CD14-positive monocyte (primary cell): ENCODE data around the gene OR5L2. TPM values are rescaled to one million over a fixed set of nuclear protein-coding genes. Genes with fewer than 3 reads are reported as not detected.

Experiments
- DNase-seq, 3 donors: peaks; one replicate each; pipeline ENCODE4 v3.0.0-alpha.2; 2011 to 2022
- H2AFZ ChIP-seq: 2 replicates; pipeline ENCODE4 v1.6.0; 2012; ENCODE audit warnings: mild to moderate bottlenecking, low read depth, low read length, inconsistent platforms; ENCODE audit not compliant: insufficient read depth, poor library complexity, severe bottlenecking
- H3K27ac ChIP-seq, 2 donors: 1 replicate in 1 of 2; 2 replicates in 1 of 2; pipeline ENCODE4 v1.5.1; 2012 to 2013; ENCODE audit warnings: low read length in 2 of 2, control low read depth in 1 of 2, inconsistent platforms in 1 of 2, low read depth in 1 of 2, mild to moderate bottlenecking in 1 of 2
- H3K27me3 ChIP-seq, 2 donors: one replicate each; pipeline versions ENCODE4 v1.6.0 to v1.6.1; 2011 to 2013; ENCODE audit warnings: low read length in 2 of 2; ENCODE audit not compliant: control insufficient read depth in 2 of 2, insufficient read depth in 2 of 2
- H3K36me3 ChIP-seq, 2 donors: replicated peaks in 1 of 2; 1 replicate in 1 of 2; 2 replicates in 1 of 2; pipeline versions ENCODE4 v1.5.1 to v1.6.1; 2012 to 2013; ENCODE audit warnings: low read length in 2 of 2, control low read depth in 1 of 2, inconsistent platforms in 1 of 2, mild to moderate bottlenecking in 1 of 2; ENCODE audit not compliant: insufficient read depth in 2 of 2, control insufficient read depth in 1 of 2
- H3K4me1 ChIP-seq, 2 donors: 1 replicate in 1 of 2; 2 replicates in 1 of 2; pipeline versions ENCODE4 v1.5.1 to v1.6.1; 2012 to 2013; ENCODE audit warnings: low read length in 2 of 2, control low read depth in 1 of 2, inconsistent platforms in 1 of 2, mild to moderate bottlenecking in 1 of 2, moderate library complexity in 1 of 2; ENCODE audit not compliant: insufficient read depth in 2 of 2, control insufficient read depth in 1 of 2
- H3K4me2 ChIP-seq: replicated peaks from 2 replicates; pipeline ENCODE3; 2012; ENCODE audit warnings: low read length, moderate library complexity, mild to moderate bottlenecking; ENCODE audit not compliant: poor library complexity, severe bottlenecking; ENCODE audit errors: extremely low read depth
- H3K4me3 ChIP-seq, 3 experiments: fragments of 200-600 bp in 1 of 3; sonication (generic) in 1 of 3; replicated peaks in 1 of 3; 1 replicate in 2 of 3; 2 replicates in 1 of 3; pipeline ENCODE4 v1.5.1; 2011 to 2013; ENCODE audit warnings: low read length in 3 of 3, mild to moderate bottlenecking in 3 of 3, control low read depth in 2 of 3, low read depth in 2 of 3, inconsistent platforms in 1 of 3, moderate library complexity in 1 of 3
- H3K79me2 ChIP-seq: 2 replicates; pipeline ENCODE4 v1.6.0; 2012; ENCODE audit warnings: mild to moderate bottlenecking, control low read depth, inconsistent platforms, low read length, moderate library complexity; ENCODE audit not compliant: insufficient read depth
- H3K9ac ChIP-seq: 2 replicates; pipeline ENCODE4 v1.6.0; 2017; ENCODE audit warnings: low read length, mild to moderate bottlenecking; ENCODE audit not compliant: insufficient read depth, poor library complexity, severe bottlenecking
- H3K9me3 ChIP-seq, 2 donors: replicated peaks in 1 of 2; 1 replicate in 1 of 2; 2 replicates in 1 of 2; pipeline versions ENCODE4 v1.5.1 to v1.6.1; 2012 to 2013; ENCODE audit warnings: low read length in 2 of 2, control low read depth in 1 of 2; ENCODE audit not compliant: control insufficient read depth in 1 of 2, insufficient read depth in 1 of 2
- H4K20me1 ChIP-seq: 2 replicates; pipeline ENCODE4 v1.6.0; 2012; ENCODE audit warnings: mild to moderate bottlenecking, low read length, control low read depth, moderate library complexity; ENCODE audit not compliant: insufficient read depth
- H3K27ac Mint-ChIP-seq, 7 donors: one replicate each; pipeline ENCODE4 v1.8.0; 2020; ENCODE audit warnings: mild to moderate bottlenecking in 7 of 7, mixed read lengths in 7 of 7, moderate library complexity in 6 of 7, inconsistent platforms in 2 of 7
- H3K27me3 Mint-ChIP-seq, 3 donors: one replicate each; pipeline ENCODE4 v1.8.0; 2021 to 2022; ENCODE audit warnings: low read depth in 3 of 3, mild to moderate bottlenecking in 3 of 3, mixed read lengths in 3 of 3, moderate library complexity in 3 of 3, inconsistent platforms in 1 of 3
- H3K36me3 Mint-ChIP-seq, 2 donors: one replicate each; pipeline ENCODE4 v1.8.0; 2020; ENCODE audit warnings: mixed read lengths in 2 of 2, inconsistent platforms in 1 of 2, mild to moderate bottlenecking in 1 of 2
- H3K4me1 Mint-ChIP-seq: one replicate; pipeline ENCODE4 v1.8.0; 2020; ENCODE audit warnings: mild to moderate bottlenecking, mixed read lengths
- H3K4me3 Mint-ChIP-seq, 2 donors: one replicate each; pipeline ENCODE4 v1.8.0; 2020; ENCODE audit warnings: mild to moderate bottlenecking in 2 of 2, mixed read lengths in 2 of 2, moderate library complexity in 1 of 2
- H3K9me3 Mint-ChIP-seq, 7 donors: one replicate each; pipeline ENCODE4 v1.8.0; 2020 to 2022; ENCODE audit warnings: mixed read lengths in 7 of 7, mild to moderate bottlenecking in 6 of 7, moderate library complexity in 6 of 7, inconsistent platforms in 2 of 7
- CTCF ChIP-seq: fragments of 200-600 bp; IDR thresholded peaks from one replicate; pipeline ENCODE4 v1.8.0; 2022; ENCODE audit warnings: antibody characterized with exemption, mild to moderate bottlenecking
- WGBS: methylation state at CpG from one replicate; pipeline ENCODE4 v1.1.5; 2013; ENCODE audit warnings: missing lambda C conversion rate; ENCODE audit not compliant: insufficient coverage; 5-methylcytosine and 5-hydroxymethylcytosine counted together
- intact Hi-C, 2 donors: fragments of 100-400 bp; cut with micrococcal nuclease; formaldehyde crosslinking; loops; one replicate each; pipeline versions ENCODE4 v1.15.0 to v1.15.1; 2023
- polyA plus RNA-seq, 3 donors: library from polyadenylated mRNA; depleted of rRNA in 1 of 3; unstranded in 2 of 3; stranded (reverse) in 1 of 3; fragments of 300-500 nt in 2 of 3; fragments of >200 nt in 1 of 3; fragmentation: Illumina TruSeq in 2 of 3; gene quantifications; 1 replicate in 2 of 3; 2 replicates in 1 of 3; pipeline ENCODE4 v1.2.3, GENCODE V29; 2012 to 2021

Gene OR5L2
- polyA plus RNA-seq, 3 donors = not detected

- WGBS = 100% methylated on average over 1 of the region's 5 CpGs
- Mint-ChIP-seq H3K27me3 (no peaks in the 10 kb centered on the region), H3K4me1 (no peaks in the 10 kb centered on the region), H3K36me3 (no peaks in the 10 kb centered on the region), H3K4me3 (no peak within 1 kb of the TSS), H3K27ac (no peak within 1 kb of the TSS), H3K9me3 (peaks cover 0 to 12% (median 9%) of the 10 kb centered on the region in 7 donors)
- no peaks in the 10 kb centered on the region for H4K20me1 ChIP-seq
- H3K9me3 ChIP-seq = peaks cover 11 to 16% of the 10 kb centered on the region in 2 donors
- no peak for TF ChIP-seq CTCF
- no peaks in the 10 kb centered on the region for H3K4me1 ChIP-seq
- no peak within 1 kb of the TSS for H3K27ac ChIP-seq
- H3K36me3 ChIP-seq = no peaks in the 10 kb centered on the region
- no peak for DNase-seq
- H3K4me3 ChIP-seq = no peak within 1 kb of the TSS
- no peaks in the 10 kb centered on the region for H3K79me2 ChIP-seq
- no peak within 1 kb of the TSS for H3K9ac ChIP-seq
- no peak within 1 kb of the TSS for H2AFZ ChIP-seq
- H3K4me2 ChIP-seq = no peak within 1 kb of the TSS
- intact Hi-C loops = no loop called here
- H3K27me3 ChIP-seq = no peaks in the 10 kb centered on the region
These were observed 7.7 kb upstream of the OR5L2 start, which contains the start of gene OR5D18 for GRCh38 chr11:55819330-55819729. TSS of gene OR5D18 (plus strand) at chr11:55819630. CDS start at chr11:55819630, 0 bp downstream.

GRCh38 chr11:55838452-55838851, 11.4 kb downstream of the OR5L2 start, which contains the start of gene OR5D16:
TSS of gene OR5D16 (plus strand) at chr11:55838752. CDS start at chr11:55838752, 0 bp downstream.
- Histone ChIP-seq H3K9ac (no peak within 1 kb of the TSS), H3K27me3 (no peaks in the 10 kb centered on the region), H2AFZ (no peak within 1 kb of the TSS), H4K20me1 (no peaks in the 10 kb centered on the region), H3K4me1 (no peaks in the 10 kb centered on the region), H3K9me3 (peaks cover 7 to 13% of the 10 kb centered on the region in 2 donors), H3K4me3 (no peak within 1 kb of the TSS), H3K36me3 (no peaks in the 10 kb centered on the region), H3K4me2 (no peak within 1 kb of the TSS), H3K79me2 (no peaks in the 10 kb centered on the region), H3K27ac (no peak within 1 kb of the TSS)
- no CpG with 5 or more reads among the region's 3 CpGs for WGBS
- Mint-ChIP-seq H3K9me3 (peaks cover 0 to 10% (median 5%) of the 10 kb centered on the region in 7 donors), H3K27ac (no peak within 1 kb of the TSS), H3K4me1 (no peaks in the 10 kb centered on the region), H3K4me3 (no peak within 1 kb of the TSS), H3K36me3 (no peaks in the 10 kb centered on the region), H3K27me3 (no peaks in the 10 kb centered on the region)
- no peak for DNase-seq
- no peak for TF ChIP-seq CTCF
- intact Hi-C loops = no loop called here
